ELF-1 (cell line): ENCODE results near the gene ZRANB3.
"Not testable (repeated sequence)": the region's sequence is repeated elsewhere in the genome, so short reads cannot be mapped to it uniquely, and the experiment has no call there.

ENCODE experiments used
- DNase-seq: peaks from one replicate; pipeline ENCODE4 v3.0.0-alpha.2; 2016; ENCODE audit warnings: low read depth, low spot score

The ZRANB3 gene

DNA sequence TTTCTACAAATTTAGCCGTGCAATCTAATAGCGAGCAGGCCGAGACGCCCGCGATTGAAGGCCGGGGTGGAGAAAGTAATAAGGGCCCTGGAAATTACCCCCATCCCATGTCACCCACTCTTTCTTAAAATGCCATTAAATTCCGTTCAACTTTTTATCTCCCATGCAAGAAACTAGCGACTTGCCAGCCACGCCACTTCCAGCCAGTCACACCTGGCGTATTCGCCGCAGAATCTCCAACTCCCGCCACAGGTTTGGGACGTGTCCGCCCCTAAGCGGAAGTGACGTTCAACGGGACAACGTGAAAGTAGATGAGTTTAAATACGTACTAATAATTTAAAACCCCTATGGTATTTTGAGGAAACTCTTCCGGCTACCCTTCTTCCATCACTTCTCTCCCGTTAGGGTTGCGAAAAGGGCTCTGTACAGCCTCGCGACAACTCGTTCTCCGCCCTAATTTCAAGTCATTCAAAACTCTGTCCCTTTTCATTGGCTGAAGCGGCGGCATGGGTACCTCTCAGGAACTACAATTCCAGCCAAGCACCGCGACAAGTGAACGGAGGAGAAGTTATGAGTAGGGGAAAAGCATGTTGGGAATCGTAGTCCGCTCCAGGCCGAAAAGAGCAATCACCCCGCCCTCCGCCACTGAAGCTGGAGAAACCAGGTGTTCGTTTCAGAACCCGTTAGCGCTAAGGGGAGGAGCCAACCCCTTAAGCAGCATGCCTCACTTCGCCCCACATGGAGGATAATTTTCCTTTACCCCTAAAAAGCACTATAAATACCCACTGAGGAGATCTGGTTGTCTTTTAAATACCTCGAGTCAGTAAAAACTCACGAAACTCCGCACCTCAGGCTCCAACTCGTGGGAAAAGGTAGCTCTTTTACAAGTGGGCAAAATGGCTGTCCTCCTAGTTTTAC is at the start of gene ZRANB3:
ZRANB3 (minus strand) TSS at position 906 of the 918 bp plus-strand sequence.
- DNase-seq = peak; percentile 99

DNA sequence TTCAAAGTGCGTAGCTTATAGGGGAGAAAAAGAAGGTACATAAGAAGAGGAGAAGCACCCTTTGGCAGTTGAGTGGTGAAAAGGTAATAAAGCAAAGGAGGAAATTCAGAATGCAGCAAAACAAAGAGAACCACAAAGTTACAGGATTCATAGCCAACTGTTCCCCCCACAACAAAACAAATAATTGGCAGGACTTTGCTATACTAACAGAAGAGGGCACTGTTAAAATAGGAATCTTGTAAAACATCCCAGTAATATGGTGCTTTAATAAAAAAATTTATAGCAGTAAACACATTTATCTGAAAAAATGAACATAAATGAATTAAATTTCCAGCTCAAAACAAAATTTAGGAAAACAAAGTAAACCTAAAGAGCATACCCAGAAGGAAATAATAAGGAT is 42.6 kb upstream of the ZRANB3 start:
- DNase-seq = no peak

DNA sequence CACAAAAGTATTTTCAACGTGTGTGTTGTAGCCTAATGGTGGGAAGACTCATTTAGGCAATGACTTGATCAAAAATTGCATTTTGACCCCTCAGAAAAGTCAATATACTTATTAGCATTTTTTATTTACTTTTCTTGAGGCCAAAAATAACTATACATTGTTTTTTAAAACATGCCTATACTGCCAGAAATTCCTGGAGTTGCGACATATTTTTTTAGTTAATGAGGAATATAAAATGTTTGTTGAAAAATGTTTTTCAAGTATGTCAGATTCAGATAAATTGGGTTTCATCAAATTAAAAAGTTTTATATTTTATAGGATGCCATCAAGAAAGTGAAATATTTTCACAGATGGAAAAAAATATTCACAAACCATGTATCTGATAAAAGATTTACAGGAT is 39.9 kb upstream of the ZRANB3 start:
- no peak for DNase-seq

DNA sequence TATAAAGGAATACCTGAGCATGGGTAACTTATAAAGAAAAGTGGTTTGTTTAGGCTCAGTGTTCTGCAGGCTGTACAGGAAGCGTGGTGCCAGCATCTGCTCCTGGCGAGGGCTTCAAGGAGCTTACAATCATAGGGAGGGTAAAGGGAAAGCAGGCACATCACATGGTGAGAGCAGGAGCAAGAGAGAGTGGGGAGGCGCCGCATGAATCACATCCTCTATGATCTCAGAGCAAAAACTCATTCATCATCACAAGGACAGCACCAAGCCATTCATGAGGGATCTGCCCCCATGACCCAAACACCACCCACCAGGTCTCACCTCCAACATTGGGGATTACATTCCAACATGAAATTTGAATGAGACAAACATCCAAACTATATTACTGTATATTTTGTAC is 32.8 kb upstream of the ZRANB3 start:
- no peak for DNase-seq

DNA sequence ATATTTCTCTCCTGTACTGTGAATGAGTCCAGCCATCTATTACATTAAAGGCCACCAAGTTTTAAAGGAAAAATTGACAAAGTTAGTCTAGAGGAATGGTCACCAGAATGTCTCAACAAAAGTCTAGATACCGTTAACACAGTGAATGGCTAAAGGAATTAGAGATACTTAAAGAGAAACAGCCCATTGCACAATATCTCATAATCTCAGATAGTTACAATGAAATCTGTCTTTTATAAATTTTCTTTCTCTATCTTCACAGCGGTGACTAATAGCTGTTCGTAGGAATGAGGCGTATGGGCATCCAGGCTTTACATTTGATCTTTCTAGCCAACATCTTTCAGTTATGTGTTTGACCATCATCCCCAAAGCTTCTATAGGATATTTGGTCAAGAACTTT is 30.9 kb upstream of the ZRANB3 start:
- DNase-seq = no peak

DNA sequence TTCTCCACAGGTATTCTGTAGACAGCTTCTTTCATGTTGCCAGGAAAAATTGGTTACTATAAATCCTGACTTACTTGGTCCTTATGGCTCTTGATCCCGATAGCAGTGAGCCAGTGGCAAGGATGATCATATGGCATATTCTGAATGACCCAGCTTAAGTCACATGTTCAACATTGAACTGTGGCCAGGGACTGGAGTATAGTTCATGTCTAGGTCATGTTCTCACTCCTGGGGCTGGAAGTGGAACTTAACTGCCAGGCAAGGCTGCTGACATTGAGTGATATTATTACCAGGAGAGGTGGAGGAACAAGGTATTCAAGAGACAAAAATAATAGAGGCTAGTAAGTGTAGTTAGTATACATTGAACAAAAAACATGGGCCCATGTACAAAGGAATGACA is 26.5 kb upstream of the ZRANB3 start:
- no peak for DNase-seq

DNA sequence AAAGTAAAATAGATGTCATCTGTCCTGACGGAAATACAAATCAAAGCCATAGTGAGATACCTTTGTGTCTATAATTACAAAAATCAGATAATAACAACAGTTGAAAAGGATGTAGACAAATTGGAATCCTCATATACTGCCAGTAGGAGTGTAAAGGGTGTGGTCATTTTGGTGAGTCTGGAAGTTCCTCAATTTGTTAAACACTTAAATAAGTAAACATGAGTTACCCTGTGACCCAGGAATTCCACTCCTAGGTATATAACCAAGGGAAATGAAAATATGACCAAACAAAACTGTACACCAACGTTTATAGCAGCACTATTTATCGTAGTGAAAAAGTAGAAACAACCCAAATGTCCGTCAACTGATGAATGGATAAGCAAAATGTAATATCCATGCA is 24.3 kb upstream of the ZRANB3 start:
- DNase-seq = no peak

DNA sequence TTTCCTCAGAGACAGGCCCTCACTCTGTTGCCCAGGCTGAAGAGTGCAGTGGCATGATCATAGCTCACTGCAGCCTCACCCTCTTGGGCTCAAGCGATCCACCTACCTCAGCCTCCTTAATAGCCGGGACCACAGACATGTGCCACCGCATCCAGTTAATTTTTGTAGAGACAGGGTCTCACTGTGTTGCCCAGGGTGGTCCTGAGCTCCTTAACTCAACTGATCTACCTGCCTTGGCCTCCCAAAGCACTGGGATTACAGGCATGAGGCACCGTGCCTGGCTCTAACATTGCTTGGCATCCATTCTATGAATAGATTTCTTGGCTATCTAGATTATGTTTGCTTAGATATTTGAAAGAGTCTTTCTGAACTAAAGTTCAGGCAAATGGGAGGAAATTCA is 21.9 kb upstream of the ZRANB3 start:
- DNase-seq = no peak

DNA sequence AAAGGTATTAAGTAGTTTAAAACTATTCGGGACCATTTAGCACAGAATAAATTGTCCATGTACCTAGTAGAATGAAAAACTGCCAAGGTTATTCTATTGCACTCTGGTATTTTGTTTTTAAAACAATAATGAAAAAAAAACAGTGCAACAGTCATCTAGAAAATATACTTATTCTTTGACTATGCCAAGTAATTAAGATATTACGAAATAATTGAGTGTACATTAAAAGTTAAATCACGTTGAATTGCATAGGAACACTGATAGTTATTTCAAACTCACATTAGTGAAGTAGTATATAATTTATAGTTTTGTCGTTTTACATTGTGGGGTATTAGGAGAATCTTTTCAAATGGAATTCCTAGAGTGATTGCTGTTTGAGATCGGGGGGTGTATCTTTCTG is 20.3 kb upstream of the ZRANB3 start:
- DNase-seq = no peak

DNA sequence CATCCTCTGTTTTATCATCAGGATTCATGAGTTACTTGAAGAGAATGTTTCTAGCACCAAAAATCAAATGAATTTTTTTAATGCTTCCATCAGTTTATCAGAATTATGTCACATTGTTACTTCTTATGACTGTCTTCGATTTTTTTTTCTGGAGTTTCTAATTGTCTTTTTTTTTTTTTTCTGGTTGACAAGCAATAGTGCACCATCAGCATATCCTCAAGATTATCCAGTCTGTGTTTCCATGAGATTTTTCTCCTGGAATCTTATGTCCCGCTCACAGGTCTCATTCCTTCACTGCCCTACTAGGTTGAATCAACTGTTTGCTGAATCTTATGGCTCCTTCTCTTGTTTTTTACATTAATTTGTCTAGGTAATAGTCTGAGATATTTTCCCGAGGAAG is 16.3 kb upstream of the ZRANB3 start:
- no peak for DNase-seq

DNA sequence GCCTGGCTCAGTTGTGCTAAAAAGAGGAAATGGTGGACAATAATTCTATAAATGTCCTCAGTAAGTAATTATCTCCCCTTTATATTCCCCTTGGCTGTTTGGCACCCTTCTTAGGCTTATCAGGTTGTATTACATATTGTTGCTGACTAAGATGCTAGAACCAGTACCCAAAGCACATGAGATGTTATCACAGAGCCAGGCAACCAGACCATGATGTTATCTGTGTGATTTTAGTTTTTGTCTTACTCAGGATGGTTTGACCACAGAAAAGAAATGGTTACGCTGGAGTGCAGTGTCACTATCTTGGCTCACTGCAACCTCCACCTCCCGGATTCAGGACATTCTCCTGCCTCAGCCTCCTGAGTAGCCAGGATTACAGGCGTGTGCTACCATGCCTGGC is 15.4 kb upstream of the ZRANB3 start:
- DNase-seq = no peak

DNA sequence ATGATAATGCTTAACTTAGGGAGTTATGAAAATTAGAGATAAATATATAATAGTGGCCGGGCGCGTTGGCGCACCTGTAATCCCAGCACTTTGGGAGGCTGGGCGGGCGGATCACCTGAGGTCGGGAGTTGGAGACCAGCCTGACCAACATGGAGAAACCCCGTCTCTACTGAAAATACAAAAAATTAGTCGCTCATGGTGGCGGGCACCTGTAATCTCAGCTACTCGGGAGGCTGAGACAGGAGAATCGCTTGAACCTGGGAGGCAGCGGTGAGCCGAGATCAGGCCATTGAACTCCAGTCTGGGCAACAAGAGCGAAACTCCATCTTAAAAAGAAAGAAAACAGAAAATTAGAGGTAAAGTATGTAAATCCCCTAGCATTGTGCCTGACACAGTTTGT is 2.5 kb upstream of the ZRANB3 start:
- not testable (repeated sequence) for DNase-seq

DNA sequence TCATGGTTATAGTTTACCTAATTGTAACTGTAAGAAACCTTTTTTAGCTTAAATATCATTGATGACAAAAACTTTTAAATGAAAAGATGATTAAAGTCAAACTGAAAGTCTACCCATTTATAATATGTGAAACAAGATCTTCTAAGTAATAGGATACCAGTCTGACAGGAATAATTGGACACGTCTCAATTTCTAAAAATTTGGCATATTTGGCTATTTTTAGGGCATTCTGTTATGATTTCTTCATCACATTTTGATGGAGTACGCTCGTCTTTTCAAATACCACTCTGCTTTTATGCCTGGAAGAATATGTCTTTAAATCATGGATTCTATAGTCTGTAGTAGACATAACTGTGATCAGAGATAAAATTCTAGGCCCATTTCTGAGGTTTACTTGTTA is 1.6 kb upstream of the ZRANB3 start:
- no peak for DNase-seq

DNA sequence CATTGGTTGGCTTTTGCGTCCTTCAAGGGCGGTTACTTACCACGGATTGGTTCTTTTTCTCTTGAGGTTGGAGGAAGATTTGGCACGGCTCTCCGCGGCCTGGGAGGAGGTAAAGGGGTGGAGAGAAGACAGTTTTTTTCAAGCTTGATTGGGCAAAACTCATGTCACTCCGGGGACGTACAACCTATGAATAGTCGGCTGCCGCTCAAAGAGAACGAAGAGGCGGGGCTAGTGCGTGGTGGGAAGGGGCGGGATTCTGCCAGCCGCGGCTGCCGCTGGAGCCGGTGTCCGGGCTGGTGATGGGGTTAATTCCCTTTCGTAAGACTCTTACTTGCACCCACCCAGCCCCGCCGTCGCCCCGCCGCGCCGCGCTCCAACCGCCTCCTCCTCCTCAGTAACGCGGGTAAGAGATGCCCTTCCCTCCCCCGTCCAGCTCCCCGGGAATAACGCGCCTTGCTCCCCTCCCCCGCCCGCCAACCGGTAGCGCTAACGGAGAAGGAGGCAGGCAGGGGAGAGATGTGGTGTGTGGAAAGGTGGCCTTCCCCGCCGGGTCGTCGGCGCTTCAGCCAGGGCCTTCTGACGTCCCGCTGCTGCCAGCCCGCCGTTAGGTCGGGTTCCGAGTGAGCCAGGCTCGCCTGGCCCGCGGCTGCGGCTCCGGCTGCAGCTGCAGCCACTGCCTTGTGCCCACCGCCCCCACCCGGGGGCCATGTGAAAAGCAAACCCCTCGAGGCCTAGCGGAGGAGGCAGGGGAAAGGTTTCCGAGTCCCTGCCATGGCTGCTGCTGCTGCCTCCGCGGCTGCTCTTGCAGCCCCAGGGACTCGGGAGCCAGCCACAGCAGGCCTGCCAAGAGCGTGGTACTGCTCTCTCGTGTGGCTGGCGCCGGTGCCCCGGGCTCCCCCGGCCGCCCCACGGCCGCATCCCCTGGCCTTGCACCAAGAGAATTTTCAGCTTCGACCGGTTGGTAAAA is 496 bp upstream of the ZRANB3 start, which contains the start of gene R3HDM1:
R3HDM1 (plus strand) TSS at position 254 of the 967 bp plus-strand sequence. CDS start 73,362 bp downstream, outside the sequence.
- DNase-seq = peak; percentile 100

DNA sequence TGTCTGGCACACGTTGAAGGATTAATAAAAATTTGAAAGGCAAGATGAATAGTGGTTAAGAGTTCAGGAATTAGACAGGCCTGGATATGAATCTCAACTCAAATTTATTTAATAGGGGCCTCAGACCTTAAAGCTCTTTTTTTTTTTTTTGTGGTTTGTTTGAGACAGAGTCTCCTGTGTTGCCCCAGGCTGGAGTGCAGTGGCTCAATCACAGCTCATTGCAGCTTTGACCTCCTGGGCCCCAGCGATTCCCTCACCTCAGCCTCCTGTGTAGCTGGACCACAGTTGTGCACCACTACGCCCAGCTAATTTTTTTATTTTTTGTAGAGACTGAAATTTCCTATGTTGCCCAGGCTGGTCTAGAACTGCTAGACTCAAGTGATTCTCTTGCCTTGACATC is 3.0 kb downstream of the ZRANB3 start:
- no peak for DNase-seq

DNA sequence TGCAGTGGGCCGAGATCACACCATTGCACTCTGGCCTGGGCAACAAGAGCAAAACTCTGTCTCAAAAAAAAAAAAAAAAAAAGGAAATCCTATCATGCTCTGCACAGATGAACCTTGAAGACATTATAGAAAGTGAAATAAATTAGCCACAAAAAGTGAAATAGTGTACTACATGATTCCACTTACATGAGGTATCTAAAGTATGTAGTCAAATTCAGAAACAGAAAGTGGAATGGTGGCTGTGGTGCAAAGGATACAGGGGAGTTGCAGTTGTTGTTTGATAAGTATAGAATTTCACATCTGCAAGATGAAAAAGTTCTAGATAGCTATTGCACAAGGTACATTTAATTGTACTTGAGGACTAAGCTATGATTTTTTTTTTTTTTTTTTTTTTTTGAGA is 5.2 kb downstream of the ZRANB3 start:
- DNase-seq = no peak

DNA sequence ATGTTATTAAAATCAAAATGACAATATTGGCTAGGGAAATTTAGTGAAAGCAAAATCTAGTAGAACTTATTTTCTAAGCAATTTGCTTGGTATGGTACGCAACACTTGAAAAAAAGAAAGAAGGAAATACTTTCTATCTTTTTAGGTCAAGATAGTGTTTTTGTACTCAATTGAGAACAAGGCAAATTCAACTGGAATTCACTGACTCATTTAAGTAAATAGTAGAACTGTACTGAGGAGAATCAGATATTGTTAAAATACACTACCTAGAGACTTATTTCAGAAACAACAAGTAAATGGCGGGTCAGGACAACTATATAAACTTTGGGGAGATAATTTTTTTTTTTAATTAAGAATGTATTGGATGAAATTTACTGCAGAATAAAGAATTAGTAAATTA is 18.9 kb downstream of the ZRANB3 start:
- no peak for DNase-seq

DNA sequence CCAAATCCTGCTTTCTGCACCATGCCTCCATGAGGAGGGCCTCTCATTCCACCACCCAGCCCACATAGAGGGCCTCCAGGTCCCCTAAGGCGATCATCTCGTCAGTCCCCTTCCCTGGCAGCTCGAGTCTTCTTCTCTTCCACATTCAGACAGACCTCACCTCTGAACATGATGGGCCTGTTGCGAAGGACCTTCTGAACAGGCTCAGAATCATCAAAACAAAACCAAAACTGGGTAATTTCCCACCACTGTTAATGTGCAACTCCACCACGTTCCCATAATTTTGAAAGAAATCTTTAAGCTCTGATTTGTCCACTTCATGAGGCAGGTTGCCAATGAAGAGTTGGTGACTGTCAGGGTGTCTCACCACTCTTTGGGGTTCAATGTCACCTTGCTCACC is 20.4 kb downstream of the ZRANB3 start:
- DNase-seq = no peak

DNA sequence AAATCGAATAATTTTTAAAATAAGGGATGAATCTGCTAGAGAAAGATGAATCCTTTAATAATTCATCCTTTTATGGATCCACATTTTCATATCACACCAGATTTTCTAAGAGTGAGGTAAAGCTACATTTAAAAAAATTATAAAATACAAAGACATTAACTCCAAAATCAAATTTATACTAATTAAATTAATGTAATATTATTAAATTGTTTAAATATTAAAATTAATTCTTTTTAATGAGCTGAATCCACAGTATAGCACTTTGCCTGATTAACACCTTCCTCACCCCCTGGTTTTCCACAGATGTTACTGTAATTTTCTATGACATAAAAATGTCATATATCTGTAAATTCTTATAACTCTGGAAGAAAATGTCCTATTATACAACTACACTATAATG is 26.2 kb downstream of the ZRANB3 start:
- DNase-seq = no peak

DNA sequence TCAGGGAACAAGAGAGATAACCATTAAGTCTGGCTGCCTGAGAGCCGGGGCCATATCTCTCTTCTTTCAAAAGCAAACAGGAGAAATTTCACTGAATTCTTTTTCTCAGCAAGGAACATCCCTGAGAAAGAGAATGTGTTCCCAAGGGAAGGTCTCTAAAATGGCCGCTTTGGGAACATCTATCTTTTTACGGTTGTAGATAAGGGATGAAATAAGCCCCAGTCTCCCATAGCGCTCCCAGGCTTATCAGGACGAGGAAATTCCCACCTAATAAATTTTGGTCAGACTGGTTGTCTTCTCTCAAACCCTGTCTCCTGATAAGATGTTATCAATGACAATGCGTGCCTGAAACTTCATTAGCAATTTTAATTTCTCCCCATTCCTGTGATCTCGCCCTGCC is 32.4 kb downstream of the ZRANB3 start:
- peak; percentile 15 for DNase-seq

DNA sequence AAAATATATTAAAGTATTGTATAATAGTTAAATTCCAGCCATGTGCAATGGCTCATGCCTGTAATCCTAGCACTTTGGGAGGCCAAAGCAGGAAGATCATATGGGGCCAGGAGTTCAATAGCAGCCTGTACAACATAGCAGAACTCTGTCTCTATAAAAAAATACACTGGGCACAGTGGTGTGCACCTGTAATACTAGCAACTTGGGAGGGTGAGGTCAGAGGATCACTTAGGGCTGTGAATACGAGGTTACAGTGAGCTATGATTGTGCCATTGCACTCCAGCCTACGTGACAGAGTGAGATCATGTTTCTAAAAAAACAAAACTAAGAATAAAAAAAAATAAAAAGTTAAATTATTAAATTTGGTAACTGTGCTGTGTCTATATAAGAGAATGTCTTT is 36.1 kb downstream of the ZRANB3 start:
- DNase-seq = no peak

DNA sequence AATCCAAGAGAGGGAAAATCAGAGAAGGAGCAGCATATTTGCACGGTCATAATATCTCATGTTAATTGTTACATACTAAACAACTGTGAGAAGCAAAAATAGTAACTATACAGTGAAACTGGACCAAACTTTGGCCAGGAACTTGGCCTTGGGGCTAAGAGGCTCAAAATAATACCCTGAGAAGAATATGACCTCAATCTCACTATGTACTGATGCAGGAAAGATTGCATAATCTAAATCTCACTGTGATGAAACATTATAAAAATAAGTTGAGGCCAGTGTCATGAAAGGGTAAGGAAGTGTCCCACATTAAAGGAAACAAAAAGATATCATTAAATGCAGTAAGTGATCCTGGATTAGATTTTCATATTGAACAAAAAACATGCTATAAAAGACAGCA is 36.5 kb downstream of the ZRANB3 start:
- DNase-seq = no peak
